Measurements from ENCODE around the gene NRAP.
"Not testable (repeated sequence)": the region's sequence is repeated elsewhere in the genome, so short reads cannot be mapped to it uniquely, and the experiment has no call there.

NRAP gene

DNA sequence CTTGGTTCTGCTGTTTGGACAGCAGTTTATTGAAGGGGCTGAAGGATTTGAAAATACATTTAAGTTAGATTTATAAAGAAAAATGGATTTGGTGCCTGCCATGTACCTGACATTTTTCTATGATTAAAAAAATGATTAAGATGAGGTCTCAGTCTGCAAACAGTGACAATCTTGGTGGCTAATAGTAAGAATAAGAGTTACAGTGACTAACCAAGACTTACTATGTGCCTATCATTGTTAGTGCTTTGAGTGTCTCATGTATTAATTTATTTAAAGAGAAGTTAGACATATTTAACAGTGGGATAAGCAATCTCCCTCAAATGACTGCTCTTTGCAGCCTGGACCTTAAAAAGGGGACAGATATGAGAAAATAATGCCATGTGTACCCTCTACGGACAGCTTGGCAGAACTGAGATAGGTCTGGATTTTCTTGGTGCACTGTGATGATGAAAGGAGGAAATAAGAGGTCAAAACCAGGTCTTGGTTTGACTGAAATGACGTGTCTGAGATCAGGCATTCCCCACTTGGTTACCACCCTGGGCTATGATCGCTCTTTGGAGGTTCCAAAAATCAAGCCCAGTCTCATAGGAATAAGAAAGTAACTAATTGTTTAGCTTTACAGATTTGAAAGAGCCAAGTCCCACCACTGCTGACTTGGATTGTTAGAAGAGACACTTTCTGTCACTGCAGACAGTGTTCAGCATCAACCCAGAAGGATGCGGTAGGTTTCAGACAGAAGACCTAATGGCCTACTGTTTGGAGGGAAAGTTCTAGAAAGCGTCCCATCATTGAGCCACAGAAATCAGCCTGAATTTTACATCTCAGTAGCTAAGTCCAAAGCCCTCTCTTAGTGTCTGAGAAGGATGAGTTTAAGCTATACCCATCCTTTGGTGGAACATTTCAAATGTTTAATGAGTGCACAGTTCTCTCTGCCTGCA lies 18.0 kb upstream of the NRAP start:
- DNase-seq (ENCODE audit: low read depth): no peak

DNA sequence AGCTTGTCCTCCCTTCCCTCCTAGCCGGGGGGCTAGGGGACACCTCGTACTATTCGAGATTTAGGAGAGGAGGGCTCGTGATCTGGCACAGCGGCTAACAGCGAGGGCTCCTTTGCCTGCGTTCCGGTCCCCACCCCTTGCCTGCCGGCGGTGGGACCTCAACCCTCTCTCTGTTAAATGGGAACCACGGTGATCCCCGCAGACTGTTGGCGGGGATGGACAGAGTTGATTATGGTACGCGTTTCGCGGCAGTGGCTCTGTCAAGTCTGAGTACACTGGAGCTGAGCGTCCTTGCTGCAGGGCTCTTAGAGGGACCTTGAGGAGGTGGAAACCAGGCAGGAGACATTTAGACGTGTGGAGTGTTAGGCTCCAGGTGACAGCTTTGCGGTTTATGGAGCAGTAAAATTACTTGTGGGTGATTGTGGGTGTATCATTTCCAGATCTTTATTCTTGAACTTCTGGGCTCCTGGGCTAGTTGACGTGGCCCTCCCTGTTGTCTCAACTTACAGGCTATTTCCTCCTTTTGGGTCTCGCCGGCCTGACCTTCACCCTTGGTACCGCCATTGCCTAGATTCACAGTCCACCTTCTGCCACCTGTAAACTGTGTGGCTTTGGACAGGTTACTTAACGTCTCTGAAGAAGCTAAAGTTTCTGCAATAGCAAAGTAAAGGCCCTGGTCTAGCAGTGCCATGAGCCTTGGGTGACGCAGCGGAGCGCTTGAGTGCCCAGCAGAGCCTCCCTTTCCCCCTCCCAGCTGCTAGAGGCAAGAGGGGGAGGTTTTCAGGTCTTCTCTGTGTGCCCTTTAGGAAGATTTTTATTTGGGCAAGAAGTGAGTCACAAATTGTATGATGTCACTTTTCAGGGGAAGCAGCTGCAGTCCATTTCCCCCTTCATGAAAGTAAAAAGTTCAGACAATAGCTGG lies 16.6 kb upstream of the NRAP start:
- peak; percentile 34 for DNase-seq (ENCODE audit: low read depth)

DNA sequence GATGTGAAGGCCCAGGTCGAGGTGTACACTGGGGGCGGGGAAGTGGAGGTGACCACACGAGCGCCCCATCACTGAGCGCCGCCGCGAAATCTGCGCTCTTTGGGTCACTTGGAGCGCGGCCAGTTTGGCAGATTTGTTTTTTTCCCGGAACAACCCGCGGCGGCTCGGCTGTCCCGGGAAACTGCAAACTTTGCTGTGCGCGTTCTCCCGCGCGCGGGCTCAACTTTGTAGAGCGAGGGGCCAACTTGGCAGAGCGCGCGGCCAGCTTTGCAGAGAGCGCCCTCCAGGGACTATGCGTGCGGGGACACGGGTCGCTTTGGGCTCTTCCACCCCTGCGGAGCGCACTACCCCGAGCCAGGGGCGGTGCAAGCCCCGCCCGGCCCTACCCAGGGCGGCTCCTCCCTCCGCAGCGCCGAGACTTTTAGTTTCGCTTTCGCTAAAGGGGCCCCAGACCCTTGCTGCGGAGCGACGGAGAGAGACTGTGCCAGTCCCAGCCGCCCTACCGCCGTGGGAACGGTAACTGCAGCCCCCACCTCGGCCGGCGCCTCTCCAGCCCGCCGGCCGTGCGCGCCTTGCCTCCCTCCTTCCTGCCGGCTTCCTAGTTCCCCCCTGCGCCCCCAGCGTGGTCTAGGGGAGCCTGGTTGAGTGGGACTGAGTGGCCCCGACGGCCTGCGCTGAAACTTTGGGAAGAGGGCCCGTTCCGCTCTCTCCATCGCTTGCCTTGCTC lies 15.8 kb upstream of the NRAP start, which contains the start of gene CASP7:
Gene CASP7, plus strand, starts transcription at position 450 of the 727 bp plus-strand sequence. CDS start 17,582 bp downstream, outside the sequence.
- DNase-seq (ENCODE audit: low read depth): peak; percentile 82

DNA sequence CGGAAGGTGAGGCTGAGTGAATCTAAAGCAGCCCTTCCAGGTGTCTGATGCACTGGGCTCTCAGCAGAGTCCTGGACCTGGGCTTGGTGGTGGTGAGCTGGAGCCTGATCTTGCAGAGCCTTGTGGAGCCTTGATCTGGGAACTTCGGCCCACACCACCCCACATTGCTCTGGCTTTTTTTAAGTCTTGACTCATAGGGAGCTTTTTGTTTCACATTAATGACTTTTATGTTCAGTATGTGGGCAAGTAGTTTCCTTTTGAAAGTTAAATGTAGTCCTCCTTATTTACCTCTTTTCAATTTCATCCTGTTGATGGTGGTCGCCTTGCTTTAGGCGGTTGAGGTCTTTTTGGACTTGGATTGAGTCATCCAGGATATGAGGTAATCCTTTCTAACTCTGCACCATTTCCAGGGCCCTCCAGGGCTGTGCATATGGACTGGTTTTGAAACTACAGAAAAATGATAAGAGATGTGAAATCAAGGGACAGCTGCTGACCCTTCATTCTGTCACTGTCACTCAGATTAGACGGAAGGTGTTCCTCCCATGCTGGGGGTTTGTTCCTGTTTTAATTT lies 2.9 kb upstream of the NRAP start:
- DNase-seq (ENCODE audit: low read depth): no peak

DNA sequence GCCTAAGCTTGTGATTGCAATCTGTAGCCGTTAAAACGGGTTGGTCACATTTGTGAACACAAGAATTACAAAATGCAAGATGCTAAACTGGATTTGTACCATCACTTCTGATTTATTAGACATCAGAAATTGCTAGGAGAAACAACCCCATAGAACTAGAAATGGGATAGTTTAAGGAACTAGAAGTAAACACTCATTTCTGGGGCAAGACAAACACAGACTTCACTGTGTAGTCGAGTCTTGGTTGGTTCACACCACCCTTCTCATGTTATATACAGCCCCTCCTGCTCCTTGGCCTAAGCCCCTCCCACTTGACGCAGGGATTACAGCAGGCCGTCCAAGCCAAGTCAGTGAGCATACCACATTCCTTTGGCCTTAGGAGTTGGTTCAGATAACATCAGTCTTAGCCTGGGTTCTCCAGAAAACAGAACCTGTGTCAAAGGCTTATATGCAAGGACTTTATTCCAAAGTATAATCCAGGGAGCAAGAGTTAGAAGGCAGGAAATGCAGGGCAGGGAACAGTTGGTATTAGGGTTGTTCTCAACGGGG lies 2.0 kb upstream of the NRAP start:
- no peak for DNase-seq (ENCODE audit: low read depth)

DNA sequence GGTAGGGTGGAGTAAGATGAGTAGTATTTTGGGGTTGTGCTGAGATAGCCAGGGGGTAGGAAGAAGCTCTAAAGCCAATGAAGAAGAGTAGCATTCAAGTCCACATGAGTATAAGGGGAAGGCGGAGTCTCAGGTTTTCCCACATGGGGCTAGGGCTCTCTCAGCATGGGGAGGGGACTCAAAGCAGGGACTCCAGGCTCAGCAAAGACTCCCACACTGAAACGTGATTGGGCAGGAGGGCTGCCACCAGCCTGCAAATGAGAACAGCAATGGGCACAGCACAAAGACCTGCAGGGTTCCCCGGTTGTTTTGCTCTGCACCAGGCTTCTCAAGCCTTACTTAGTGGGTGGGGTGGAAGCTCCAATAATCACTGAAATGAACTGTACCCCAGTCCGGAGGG lies 1.5 kb upstream of the NRAP start:
- no peak for DNase-seq (ENCODE audit: low read depth)

DNA sequence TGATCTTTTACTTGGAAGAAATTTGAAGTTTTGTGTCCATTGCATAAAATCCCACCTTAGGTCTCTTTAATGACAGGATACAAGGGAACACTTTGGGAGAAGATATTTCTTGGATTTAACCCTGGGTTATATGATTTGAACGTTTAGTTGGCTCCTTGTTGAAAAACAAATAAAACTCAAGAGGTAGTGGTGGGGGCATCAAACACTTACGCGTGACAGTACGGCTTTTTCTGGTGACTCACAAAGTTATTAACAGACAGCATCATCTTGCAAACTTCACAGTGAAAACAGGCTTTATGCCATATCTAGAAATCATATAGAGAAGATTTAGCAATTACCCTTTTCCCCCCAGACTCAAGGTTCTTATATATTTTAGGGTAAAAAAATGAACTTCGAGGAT lies 699 bp downstream of the NRAP start:
- DNase-seq (ENCODE audit: low read depth): no peak

DNA sequence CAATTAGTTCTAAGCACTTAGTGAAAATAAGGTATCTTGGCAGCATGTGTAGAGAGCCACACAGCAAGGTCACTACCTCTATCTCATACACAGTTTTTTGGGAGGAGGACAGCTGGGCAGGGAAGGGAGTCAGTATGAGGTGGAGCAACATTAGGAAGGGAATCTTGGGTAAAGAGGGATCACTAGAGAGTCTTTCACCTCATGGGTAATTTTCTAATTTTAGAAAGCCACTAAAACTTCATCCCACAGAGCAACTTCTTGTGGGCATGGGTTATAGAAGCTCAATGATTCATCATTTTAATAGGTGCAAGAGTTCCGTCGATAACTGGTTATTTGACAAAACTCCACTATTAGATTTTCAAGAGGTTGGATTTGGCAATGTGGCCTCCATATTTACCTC lies 2.5 kb downstream of the NRAP start:
- no peak for DNase-seq (ENCODE audit: low read depth)

DNA sequence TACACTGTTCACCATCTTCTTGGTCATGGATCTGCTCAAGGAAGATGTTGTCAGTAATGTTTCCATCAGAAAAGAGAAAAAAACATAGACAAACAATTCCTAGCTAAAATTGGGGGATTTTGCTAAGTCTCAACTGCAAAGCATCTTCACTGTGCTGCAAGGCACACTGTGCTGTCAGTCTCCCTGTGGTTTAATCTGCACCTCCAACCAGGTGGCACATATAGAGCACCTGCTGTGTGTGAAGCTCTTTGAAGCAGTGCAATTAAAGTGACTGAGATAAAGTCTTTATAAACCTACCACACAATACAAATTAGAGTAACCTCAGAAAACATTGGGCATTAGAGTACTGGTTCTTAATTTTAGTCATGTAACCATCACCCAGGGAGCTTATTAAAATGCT lies 6.3 kb downstream of the NRAP start:
- no peak for DNase-seq (ENCODE audit: low read depth)

DNA sequence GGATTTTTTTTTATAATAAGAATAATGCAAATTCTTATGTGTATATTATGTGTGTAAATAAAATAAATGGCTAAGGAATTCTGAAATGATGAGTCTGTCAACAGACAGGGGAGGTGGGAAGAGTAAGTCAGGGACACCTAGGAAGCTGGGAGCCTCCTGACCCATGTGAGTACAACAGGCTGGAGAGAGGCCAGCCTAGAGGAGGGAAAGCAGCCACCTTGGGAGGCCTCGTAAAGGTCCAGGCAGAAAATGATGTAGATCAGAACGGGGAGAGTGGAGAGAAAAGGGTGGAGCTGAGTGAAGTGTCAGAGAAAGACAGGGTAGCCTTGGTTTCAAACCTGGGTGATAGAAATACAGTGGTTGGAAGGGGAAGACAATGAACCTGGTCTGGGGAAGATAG lies 6.9 kb downstream of the NRAP start:
- DNase-seq (ENCODE audit: low read depth): no peak

DNA sequence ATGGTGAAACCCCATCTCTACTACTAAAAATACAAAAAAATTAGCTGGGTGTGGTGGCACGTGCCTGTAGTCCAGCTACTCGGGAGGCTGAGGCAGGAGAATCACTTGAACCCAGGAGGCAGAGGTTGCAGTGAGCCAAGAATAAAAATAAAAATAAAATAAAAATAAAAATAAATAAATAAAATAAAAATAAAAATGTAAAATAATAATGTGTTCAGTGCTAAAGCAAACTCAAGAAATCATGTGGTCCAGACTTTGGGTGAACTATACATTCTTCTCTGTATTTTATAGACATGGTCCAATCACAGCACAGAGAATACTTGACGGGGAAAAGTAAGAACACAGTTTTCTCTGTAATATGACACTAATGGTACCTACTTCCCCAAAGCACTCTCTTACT lies 11.4 kb downstream of the NRAP start:
- DNase-seq (ENCODE audit: low read depth): not testable (repeated sequence)

DNA sequence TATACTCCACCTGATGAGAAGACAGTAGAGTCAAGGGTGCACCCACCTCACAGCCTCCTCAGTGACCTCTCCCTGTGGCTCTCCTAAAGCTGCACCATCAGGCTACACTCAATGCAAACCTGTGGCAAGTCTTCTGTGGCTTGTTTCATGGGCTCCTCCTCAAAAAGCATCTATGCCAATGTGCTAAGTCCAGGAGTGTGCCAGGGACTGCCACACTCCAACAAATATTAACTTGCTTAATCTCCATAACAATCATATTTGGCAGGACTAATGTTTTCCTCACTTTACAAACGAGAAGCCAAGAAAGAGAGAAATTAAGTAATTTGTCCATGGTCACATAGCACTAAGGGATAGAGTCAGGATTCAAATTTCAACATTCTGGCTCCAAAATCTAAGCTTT lies 11.9 kb downstream of the NRAP start:
- no peak for DNase-seq (ENCODE audit: low read depth)

DNA sequence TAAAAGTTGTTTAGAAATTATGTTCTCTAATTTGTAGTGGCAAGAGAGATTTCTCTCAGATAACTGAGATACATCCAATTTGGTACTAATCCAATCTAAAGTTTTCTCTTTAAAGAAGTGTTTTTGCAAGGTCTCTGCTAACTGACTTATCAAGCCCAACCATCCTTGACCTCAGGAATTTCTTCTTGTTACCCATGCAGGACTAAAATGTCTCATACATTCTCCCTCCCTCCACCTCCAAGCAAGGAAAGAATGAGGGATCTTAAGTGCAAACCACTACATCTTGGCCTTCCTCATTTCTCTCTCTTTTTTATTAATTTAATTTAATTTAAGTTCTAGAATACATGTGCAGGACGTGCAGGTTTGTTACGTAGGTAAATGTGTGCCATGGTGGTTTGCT lies 12.8 kb downstream of the NRAP start:
- no peak for DNase-seq (ENCODE audit: low read depth)

DNA sequence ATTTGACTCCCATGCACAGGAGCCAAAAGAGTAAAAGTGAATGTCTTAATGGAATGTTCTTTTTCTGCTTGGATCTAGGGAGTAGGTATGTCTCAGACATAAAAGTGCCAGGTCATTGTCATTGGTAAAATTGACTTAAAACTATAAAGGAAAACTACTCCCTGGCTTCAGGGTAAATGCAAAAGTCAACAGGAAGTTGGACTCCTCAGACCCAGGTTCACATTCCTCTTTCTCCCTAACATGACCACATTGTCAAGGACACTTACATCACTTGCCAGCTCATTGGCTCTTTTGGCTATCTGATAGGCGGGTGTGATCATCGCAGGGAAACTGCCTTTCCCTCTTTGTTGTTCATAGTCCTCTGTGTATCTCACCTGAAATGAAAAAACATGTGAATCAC lies 13.7 kb downstream of the NRAP start:
- no peak for DNase-seq (ENCODE audit: low read depth)

DNA sequence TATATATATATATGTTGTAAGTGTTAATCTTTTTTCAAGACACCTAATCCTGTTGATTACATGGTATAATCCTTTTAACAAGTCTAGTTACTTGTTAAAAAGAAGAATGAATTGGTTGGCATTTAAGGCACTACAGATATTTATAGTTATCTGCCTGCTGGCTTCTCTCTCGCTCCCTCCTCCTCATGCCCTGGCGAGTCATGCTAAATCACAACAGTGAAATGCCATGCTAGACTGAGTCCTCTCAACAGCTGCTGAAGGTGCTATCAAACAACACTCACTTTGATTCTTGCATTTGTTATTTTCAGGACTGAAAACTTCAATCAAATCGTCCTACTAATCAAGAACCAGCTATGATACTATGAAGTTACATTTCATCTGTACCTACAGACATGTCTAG lies 15.4 kb downstream of the NRAP start:
- DNase-seq (ENCODE audit: low read depth): no peak

DNA sequence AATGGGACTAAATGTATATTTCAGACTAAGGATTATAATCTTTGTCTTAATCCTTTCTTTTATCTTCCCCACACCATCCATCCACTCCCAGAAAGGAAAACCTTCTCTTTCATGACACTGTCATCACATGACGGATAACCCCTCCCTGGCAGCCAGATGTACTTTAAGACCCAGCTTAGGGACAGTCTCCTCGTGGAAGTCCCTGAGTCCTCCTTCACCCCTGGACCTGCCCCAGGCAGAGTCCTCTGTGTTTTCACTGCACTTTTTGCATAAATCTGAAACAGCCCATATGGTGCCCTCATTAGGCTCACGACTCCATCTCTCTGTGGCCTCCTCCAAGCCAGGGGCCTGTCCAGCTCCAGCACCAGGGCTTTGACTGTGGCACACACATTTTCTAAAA lies 16.0 kb downstream of the NRAP start:
- no peak for DNase-seq (ENCODE audit: low read depth)

DNA sequence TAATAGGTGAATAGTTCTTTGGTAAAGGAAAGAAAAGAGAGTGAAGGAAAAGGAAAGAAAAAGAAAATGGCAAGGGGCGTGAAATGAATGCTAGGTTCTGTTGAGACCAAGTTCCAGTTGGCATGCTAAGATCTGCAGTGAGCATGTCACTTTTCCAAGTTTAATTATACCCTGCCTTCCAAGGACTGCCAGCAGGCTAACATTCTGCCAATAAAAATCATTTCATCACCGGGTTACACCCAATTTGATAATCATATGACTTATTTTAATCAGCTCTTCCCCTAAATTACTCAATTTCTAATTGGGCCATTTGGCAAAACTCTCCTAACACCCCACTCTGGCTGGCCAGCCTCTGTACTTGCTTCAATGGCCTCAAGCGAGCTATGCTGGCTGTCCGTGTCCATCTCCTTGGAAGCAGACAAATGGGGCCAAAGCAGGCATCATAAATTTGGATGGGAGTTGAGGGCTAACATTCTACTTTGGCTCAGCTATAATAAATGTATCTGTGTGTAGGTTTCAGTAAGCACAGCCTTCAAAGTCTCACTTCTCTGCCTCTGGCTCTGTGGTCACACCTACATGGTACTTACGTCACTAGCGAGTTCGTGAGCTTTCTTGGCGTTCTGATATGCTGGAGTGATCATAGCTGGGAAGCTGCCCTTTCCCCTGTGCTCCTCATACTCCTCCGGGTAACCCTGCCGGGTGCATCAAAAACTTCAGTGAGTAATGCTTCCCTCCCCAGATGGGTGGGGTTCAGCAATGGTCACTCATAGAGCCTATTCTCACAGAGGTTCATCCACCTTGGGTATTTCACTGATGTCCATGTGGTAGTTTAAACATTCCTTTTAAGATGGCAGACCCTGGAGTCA lies 17.3 kb downstream of the NRAP start:
- no peak for DNase-seq (ENCODE audit: low read depth)

DNA sequence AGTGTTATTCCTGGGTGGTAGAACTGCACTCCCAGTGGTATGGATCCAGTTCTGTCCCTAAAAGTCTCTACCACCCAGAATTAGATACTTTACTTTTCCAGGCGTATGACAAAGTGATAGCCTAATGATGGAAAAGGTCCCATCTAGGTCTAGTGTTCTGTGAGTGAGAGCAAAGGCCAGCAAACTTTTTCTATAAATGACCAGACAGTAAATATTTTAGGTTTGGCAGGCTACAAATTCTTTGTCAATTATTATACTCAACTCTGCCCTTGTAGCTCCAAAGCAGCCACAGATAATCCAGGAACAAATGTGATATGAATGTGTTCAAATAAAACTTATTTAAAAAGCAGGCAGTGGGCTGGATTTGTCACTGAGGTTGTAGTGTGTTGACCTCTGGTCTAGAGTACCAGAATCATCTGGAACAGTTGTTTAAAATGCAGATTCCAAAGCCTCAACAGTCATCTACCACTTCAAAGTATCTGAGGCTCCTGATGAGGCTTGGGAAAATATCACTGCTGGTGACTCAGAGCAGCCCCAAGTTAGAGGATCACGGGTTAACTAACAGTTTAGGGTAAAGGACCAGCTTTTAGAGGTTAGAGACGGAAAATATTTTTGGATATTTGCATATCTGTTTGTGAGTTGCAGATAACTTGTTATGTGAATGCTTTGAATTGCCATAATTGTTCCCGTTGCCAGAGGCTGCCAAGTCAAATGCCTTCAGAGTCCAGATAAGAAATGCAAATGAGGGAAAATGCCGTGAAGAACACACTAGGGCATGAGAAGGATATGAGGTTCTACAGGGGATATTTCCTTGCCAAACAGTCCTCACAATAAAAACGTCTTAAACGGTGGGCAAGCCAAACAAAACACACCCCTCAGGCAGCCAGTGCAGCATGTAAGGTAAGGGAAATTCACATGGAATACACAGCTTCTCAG lies 19.4 kb downstream of the NRAP start:
- no peak for DNase-seq (ENCODE audit: low read depth)

DNA sequence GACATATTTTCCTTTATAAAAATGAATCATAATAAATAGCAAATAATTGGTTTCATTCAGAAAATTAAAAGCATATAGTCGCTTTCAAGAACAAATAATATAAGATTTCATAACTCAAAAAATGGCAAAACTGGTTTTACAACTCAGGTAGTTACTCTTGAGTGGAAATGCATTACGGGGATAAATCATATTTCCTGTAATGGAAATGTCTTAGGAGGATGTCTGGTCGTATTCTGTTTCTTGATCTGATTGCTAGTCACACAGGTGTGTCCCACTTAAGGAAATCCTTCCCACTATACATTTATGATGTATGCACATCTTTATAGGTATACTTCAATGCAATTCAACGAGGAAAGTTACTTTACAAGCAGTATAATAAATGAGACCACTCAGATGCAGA lies 20.7 kb downstream of the NRAP start:
- DNase-seq (ENCODE audit: low read depth): no peak

All from activated T-cell treated with anti-CD3 and anti-CD28 coated beads for 48 hours (primary cell).